CD4-positive, alpha-beta T cell treated with Interleukin-6 for 4 hours (primary cell): ENCODE measurements around the gene TMEM9.
"Not testable (repeated sequence)": the region's sequence is repeated elsewhere in the genome, so short reads cannot be mapped to it uniquely, and the experiment has no call there.

Experiments
- DNase-seq: peaks from one replicate; pipeline ENCODE4 v3.0.0-alpha.2; 2020; ENCODE audit warnings: mixed read lengths

Gene TMEM9

GRCh38 chr1:201172999-201173610 lies 18.8 kb upstream of the TMEM9 start:
- no peak for DNase-seq

GRCh38 chr1:201172326-201172725 lies 18.1 kb upstream of the TMEM9 start:
- no peak for DNase-seq

- peak; percentile 44 for DNase-seq
Observed at GRCh38 chr1:201171063-201172036, 17.1 kb upstream of the TMEM9 start.

GRCh38 chr1:201170533-201171062 lies 16.3 kb upstream of the TMEM9 start:
- DNase-seq: peak; percentile 80

- DNase-seq: no peak
Observed at GRCh38 chr1:201169971-201170532, 15.8 kb upstream of the TMEM9 start.

GRCh38 chr1:201169203-201169602 lies 14.9 kb upstream of the TMEM9 start:
- no peak for DNase-seq

- DNase-seq: no peak
Observed at GRCh38 chr1:201167041-201167991, 13.0 kb upstream of the TMEM9 start.

GRCh38 chr1:201164645-201165044 lies 10.4 kb upstream of the TMEM9 start:
- DNase-seq: no peak

- DNase-seq: no peak
Observed at GRCh38 chr1:201163707-201164106, 9.4 kb upstream of the TMEM9 start.

- not testable (repeated sequence) for DNase-seq
Observed at GRCh38 chr1:201163036-201163435, 8.8 kb upstream of the TMEM9 start.

GRCh38 chr1:201157949-201158348 lies 3.7 kb upstream of the TMEM9 start:
- DNase-seq: no peak

- DNase-seq: no peak
Observed at GRCh38 chr1:201156819-201157218, 2.5 kb upstream of the TMEM9 start.

- no peak for DNase-seq
Observed at GRCh38 chr1:201156346-201156745, 2.1 kb upstream of the TMEM9 start.

- no peak for DNase-seq
Observed at GRCh38 chr1:201155354-201155753, 1.1 kb upstream of the TMEM9 start.

- DNase-seq: no peak
Observed at GRCh38 chr1:201153474-201154388, 543 bp downstream of the TMEM9 start.

- no peak for DNase-seq
Observed at GRCh38 chr1:201149400-201149799, 4.9 kb downstream of the TMEM9 start.

- no peak for DNase-seq
Observed at GRCh38 chr1:201147396-201148015, 6.8 kb downstream of the TMEM9 start.

GRCh38 chr1:201146626-201147390 lies 7.5 kb downstream of the TMEM9 start:
- DNase-seq: no peak

- no peak for DNase-seq
Observed at GRCh38 chr1:201145816-201146215, 8.5 kb downstream of the TMEM9 start.

- no peak for DNase-seq
Observed at GRCh38 chr1:201145132-201145531, 9.1 kb downstream of the TMEM9 start.
